ENCODE measurements around the gene PPP2R5C. TPM values are rescaled to one million over a fixed set of nuclear protein-coding genes. Genes with fewer than 3 reads are reported as not detected.
"Not testable (repeated sequence)": the region's sequence is repeated elsewhere in the genome, so short reads cannot be mapped to it uniquely, and the experiment has no call there.

Gene PPP2R5C
- polyA plus RNA-seq, 10 donors, result 62.4 to 77.6 (median 72.6) TPM

DNA sequence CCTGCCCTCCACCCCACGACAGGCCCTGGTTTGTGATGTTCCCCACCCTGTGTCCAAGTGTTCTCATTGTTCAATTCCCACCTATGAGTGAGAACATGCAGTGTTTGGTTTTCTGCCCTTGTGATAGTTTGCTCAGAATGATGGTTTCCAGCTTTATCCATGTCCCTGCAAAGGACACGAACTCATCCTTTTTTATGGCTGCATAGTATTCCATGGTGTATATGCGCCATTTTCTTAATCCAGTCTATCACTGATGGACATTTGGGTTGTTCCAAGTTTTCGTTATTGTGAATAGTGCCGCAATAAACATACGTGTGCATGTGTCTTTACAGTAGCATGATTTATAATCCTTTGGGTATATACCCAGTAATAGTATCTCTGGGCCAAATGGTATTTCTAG, 17.1 kb upstream of the PPP2R5C start:
- not testable (repeated sequence) for DNase-seq

DNA sequence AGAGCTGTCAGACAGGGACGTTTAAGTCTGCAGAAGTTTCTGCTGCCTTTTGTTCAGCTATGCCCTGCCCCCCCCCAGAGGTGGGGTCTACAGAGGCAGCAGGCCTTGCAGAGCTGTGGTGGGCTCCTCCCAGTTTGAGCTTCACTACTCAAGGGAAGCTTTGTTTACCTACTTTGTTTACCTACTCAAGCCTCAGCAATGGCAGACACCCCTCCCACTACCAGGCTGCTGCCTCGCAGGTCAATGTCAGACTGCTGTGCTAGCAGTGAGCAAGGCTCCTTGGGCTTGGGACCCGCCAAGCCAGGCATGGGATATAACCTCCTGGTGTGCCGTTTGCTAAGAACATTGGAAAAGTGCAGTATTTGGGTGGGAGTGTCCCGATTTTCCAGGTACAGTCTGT, 11.8 kb upstream of the PPP2R5C start:
- DNase-seq, result not testable (repeated sequence)

DNA sequence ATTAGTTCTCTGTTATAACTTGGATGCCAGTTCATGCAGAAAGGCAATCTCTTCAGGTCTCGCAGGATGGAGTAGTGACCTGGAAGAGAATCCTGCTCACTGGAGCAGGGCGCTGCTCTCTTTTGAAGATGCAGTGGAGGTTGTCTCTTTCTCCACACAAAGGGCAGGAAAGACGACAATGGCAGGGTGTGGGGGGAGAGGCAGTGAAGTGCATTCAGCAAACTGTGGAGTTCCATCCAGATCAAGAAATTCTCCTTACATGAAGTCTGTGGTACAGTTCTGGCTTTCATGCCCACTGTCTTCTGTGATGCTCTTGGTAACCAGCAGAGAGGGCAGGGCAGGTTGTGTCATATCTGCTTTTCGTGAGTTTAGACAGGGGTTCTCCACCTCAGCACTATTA, 6.6 kb upstream of the PPP2R5C start:
- no peak for DNase-seq

DNA sequence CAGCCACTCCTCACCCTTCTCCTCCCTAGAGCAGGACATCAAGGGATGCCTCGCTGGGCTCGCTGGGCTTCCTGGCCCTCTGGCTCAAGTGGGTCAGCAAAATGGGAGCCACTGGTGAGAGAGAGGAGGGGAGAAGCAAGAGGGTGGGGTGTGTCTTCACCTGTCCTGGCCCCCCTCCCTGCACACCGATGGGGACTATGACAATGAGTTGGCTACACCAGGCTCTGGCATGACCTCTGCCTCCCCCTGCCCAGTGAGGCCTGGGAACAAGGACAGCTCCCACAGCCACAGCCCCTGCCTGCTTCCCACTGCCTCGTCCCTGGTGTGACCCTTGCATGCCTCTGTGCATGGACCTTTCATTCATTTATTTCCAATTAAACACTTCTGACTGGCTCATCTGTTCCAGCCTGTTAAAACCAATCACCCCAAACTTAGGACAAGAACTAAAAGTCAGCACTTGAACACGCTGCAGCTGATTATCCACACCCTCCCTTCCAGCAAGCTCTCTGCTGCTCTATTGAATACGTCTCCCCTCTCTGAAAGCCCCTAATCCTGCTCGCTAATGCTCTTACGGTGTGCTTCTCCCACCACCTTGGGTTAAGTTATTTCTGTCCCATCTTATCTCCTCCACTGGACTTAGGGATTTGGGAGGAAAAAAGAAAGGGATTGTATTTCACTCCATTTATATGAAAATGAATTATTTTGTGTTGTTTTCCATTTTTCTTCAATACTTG, 5.8 kb upstream of the PPP2R5C start:
- no peak for DNase-seq

DNA sequence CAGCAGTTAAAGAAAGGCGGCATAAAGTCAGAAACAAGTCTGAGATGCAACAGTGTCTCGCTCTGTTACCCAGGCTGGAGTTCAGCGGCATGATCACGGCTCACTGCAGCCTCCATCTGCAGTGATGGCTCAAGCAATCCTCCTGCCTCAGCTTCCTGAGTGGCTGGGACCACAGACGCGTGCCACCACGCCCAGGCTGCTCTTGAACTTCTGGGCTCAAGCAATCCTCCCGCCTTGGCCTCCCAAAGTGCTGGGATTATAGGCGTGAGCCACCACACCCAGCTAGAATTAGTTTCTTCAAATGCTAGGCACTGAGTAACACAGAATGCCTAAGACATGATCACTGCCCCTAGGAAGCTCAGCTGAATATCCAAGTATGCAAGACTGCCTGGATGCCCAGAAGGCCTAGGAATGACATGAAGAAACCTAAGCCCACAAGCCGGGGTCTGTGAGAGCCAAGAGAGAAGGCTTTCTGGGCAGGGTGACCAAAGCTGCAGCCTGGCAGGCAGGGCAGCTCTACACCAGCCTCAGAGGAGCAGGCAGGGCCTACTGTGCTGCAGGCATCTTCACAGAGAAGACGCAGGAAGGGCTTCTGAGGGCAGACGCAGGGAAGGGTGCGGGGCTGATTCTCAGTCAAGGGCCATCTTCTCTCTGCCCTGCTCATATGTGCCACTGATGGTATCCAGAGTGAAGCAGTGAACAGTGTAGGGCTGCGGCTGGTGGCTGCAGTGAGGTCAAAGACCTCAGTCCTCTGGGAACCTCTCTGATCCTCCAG, 4.3 kb upstream of the PPP2R5C start:
- no peak for DNase-seq

DNA sequence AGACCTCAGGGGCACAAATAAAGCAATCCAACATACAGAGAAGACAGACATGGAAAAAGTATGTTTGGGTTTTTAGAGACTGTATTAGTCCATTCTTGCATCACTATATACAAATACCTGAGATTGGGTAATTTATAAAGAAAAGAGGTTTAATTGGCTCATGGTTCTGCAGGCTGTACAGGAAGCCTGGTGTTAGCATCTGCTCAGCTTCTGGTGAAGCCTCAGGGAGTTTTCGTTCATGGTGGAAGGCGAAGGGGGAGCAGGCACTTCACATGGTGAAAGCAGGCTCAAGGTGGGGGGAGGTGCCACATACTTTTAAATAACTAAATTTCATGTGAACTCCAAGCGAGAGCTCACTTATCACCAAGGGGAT, 3.7 kb upstream of the PPP2R5C start:
- no peak for DNase-seq

DNA sequence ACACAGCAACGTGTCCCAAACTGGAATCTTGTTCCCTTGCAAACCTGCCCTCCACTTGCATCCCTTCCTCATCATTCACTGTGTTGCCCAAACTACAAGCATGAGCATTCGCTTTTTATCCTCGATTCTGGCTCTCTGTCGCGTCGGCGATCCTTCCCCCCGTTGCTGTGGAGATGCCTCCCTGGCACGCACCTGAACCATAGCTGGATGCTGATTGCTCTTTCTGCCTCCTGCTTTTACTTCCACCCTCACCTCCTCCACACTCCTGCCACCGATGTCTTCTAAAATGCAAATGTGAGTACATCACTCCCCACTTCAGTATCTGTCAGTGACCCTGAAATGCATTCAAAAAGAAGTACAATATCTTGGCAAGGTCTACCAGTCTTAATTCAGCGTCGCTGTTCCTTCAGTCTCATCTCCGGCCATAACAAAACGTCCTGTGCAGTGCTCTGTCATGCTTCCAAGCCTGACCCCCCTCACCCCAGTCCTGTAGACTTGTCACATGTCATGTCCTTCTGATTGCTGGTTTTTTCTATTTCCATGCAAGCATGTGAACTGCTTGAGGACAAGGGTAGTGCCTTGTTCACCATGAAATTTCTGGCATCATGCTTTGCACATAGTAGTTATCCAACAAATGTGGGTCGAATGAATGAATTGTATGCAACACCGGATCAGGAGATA, 2.5 kb upstream of the PPP2R5C start:
- DNase-seq, result no peak

DNA sequence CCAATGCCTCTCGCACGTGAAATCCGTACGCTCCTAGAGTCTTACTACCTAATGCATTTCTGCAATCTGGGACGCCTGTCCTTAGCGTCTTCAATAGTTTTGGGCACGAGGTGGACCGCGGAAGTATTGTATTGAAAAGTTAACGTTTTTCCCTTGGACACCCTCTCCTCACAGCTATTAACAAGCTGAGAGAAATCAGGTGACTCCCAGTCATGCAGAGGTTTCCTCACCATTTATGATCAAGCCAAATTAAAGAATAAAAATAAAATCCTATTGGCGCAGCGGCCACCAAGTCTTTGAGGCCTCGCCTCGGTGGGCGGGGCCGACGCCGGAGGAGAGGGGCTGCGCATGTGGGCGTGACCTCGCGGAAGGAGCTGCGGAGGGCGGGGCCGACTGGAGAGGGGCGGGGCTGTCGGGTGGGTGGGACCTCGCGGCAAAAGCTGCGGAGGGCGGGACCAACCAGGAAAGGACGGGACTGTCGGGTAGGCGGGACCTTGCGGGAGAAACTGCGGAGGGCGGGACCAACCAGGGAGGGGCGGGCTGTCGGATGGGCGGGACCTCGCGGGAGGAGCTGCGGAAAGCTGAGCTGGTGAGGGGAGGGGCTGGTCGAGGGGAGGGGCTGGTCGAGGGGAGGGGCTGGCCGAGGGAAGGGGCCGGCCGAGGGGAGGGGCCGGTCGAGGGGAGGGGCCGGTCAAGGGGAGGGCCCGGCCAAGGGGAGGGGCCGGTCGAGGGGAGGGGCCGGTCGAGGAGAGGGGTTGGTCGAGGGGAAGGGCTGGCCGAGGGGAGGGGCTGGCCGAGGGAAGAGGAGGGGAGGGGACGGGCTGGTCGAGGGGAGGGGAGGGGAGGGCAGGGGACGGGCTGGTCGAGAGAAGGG, 1.1 kb upstream of the PPP2R5C start:
- peak; percentile 97 for DNase-seq

DNA sequence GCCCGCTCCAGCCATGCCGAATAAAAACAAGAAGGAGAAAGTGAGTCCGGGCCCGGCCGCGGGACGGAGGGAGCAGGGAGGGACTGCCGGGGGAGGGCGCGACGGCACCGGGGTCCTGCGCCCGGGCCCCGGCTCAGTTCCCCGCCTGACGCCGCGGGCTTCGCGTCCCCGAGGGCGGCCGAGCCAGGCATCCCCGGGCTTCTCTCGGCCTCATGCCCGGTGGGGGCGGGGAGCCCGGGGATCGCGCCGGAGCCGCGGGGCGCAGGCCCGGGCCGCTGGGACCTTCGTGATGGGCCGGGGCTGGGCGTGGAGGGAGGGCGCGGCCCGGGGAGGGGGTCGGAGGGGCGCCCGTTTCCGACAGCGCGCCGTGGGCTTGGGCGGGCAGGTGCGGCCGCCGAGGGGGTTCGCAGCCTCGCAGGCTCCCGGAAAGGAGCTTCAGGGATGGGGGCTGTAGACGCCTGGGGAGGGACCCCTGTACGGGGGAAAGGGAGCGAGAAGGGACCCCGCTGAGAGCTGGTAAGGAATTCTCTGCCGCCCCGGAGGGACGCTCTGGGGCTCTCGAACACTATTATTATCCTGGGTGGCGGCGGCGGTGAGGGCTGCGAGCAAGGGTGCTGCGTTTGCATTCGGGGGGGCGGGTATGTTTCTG, 496 bp downstream of the PPP2R5C start:
- DNase-seq, result peak in 1 of 3 donors; percentile 63

DNA sequence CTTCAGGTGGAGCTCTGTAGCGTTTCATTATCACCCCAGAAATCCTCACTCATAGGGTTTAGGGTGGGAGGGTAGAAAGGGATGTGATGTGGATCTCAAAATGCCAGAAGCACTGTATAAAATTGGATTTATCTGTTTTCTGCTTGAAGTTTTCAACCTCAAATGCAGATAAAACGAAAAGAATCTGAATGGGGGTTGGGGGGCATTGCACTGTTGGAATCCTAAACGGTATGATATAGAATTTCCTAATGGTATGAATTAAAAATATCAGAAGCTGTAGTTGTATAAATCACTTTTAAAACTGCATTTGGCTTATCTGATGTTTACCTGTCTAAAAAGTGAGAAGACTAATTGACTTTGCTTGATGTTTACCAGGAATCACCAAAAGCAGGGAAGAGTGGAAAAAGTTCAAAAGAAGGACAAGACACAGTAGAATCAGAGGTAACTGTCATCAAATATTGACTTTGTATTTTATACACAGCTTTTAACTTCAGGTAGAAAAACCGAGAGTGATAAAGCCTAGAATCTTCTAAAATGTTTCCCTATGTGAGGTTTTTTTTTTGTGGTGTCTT, 1.1 kb downstream of the PPP2R5C start:
- DNase-seq, result no peak

DNA sequence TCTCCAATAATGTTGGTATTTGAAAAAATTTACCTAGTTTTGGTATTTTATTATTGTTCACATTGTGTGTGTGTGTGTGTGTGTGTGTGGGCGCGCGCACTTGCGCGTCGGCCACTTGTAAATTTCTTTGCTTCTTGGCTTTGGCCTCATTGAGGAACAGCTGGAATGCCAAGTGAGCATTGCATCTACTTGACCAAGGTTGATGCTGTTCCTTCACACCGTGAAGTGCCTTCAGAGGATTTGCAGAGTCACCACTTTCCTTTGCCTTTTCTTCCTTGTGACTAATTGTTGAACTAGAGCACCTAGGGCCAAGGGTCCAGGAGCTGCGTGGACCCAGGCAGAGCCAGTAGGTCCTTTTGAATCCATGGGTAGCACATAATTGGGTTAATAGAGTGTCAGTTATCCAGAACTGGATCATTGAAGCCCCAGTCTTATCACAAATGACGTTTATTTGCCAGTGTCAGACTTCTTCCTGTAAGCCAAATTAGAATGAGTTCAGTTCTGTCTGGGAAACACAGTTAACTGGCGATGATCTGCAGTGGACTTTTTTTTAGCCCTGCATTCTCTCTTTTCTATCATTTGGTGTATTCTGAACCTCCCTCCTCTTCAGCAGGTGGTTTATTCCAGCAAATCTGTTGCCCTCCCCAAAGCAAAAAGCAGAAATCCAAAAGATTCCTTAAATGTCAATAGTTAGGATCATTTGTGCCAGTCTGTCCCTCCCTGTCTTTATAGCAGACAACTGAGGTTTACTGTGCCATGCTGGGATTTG, 2.6 kb downstream of the PPP2R5C start:
- DNase-seq, result no peak

DNA sequence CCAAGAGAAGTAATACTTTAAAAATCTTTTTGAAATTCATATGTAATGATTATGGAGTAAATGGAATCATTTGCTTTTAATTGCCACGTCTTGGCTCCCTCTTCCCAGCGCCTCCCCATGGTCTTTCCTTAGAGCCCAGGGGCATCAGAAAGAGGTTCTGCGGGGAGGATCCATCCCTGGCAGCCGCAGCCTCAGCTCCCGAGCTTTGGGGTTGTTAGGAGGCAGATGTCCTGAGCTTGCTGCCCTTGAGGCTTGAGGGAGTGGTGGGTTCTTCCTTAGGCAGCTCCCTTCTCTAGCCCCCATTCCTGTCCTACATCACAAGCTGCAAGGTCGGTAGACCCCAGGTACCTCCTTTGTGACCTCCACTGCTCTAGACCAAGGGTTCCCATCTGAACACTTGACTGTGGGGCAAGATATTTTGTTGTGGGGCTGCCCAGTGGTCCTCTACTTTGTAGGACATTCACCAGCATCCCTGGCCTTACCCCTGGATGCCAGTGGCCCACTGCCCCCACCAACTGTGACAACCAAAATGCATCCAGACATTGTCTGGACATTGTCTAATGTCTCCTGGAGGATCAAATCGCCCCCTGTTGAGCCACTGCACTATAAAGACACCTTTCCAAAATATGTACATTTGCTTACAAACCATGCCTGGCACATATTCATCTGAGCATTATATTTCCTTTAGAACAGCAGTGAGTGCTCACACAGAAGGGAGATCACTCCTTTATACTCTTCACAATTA, 6.3 kb downstream of the PPP2R5C start:
- no peak for DNase-seq

DNA sequence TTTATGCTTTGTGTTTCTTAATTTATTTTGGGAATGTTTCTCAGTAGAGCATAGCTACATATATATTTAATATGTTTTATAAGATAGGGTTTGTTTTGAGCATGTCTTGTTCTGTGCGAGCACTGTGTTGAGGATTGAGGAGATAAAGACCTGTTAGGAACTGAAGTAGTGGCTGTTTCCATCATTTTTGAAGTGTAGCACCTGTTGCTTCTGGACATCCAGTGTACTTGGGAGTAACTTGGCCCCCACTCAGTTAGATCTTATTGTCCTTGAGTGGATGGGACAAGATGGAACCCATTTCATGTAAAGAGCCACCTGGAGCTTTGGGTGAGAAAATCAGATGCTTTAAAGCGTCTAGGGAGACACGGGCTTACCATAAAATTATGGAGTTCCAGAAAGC, 8.7 kb downstream of the PPP2R5C start:
- no peak for DNase-seq

DNA sequence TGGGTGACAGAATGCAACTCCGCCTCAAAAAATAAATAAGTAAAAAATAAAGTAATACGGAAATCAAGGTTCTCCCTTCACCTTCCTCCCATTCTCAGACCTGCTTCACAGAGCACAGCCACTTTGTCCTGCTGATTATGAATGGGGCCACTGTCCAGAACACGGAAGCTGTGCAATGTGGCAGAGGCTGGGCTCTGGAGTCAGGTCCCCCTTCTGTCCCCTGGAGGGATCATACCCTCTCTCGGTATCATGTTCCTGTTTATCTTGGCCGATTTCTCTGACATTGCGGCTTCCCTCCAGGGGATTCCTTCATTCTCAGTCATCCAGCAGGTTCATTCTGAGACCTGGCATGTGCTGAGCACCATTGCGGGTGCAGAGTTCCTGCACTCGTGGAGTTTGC, 11.3 kb downstream of the PPP2R5C start:
- no peak for DNase-seq

DNA sequence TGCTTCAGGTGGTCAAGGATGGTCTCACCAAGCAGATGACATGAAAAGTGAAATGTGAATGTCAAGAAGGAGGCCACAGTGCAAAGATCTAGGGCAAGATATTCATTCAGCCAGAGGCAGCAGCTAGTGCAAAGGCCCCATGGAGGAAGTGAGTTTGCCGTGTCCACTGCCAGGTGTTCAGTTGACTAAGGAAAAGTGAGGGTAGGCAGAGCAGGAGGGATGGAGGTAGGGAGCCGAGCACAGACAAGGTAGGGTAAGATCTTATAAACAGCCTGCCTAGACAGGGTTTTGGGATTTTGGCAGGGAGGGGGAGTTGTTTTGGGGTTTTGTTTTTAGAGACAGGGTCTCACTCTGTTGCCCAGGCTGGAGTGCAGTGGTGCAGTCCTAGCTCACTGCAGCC, 11.9 kb downstream of the PPP2R5C start:
- no peak for DNase-seq

DNA sequence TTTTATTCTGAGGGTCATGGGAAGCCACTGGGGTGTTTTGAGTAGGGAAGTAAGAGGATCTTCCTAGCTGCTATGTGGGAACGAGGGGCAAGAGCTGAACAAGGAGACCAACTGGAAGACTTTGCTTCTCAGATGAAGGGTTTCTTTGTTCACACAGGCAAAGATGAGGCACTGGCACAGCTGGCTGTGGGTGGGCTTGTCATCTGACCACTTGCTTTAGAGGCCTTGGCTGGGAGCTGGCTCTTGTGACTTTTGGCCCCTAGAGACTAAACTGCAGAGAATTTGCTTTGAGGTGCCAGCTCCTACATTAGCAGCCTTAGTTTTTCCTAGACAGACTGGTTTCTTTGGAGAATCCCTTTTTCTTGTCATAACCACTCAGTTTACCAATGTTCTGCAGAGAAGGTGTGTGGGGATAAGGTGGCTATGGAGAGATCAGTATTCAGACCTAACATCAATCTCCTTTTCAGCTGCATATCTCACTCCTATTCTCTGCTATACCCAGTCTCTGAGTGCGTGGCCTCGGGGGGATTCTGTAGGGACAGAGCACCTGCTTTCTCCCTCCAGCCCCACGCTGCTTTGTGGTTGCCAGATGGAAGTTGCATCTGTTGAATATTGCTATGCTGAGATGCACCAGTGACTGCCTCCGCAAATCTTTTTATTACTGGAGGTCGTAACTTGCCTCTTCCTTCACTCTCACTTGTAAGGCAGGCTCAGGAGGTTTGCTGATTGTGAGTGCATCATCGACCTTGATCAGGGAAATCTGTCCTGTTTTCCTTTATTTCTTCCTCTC, 12.7 kb downstream of the PPP2R5C start:
- DNase-seq, result no peak

DNA sequence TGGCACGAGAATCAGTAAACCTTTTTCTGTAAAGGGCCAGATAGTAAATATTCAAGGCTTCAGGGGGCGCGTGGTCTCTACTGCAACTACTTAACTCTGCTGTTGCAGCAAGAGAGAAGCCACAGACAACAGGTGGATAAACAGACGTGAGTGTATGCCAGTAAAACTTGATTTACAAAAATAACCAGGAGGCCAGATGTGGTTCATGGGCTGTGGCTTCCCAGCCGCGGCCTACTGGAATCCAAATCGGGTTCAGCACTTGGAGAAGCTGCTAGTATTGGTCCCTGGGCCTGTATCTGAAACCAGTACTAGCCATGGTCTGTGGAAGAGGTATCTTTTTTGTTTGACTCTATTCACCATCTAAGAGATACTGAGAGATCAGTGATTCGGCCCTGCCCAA, 13.3 kb downstream of the PPP2R5C start:
- no peak for DNase-seq

DNA sequence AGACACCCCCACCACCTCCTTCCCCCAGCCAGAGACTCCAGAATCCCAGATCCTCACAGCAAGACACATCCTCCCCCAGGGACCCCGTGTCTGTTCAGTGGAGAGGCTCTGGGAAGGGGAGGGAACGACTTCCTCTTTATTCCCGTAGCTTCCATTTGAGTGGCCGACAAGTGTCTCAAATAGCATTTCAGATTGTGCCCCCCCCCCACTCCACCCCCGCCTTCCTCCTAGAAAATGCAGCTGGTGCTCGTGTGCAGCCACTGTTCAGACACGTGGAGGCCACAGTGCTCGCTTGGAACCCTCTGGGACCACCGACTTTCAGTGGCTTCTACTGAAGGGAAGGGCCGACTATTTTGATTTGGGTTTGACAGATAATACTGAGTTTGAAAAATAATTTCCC, 14.3 kb downstream of the PPP2R5C start:
- peak in 1 of 3 donors; percentile 37 for DNase-seq

DNA sequence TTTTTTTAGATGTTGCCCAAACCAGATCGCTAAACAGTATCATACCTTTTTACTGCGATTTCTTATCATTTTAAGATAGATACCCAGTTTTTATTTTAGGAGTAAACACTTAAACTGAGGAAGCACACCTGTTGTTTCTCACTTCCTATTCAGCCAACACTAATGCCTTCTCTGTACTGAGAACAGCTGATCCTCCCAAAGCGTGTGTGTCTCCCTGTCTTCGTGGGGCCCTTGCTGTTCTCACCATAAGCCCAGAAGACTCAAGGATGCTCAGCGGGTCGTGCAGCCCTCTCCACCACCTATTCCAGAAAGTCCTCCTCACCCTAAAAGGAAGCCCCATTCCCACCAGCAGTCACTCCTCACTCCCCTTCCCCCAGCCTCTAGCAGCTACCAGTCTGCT, 14.8 kb downstream of the PPP2R5C start:
- DNase-seq, result no peak
